ENCODE results near the gene C1orf87.

GRCh38 chr1:60054374-60054773, 19.2 kb downstream of the C1orf87 start:
- TF ChIP-seq CTCF (IDR thresholded peaks at IDR 0.05 in 8 of 11, conservative IDR thresholded peaks at IDR 0.05 in 3 of 11) (no peak), POLR2AphosphoS5 (IDR thresholded peaks at IDR 0.05) (no peak)

Data from spleen (tissue), 7 donors.